Body of pancreas (tissue), 4 donors: ENCODE data around the gene MECP2.

Source experiments
- CTCF ChIP-seq, 7 experiments: fragments of 450-650 bp in 4 of 7; fragments of 200-600 bp in 3 of 7; sonication (generic) in 3 of 7; IDR thresholded peaks; one replicate each; pipeline ENCODE4 v1.5.1; 2016 to 2019; ENCODE audit warnings: antibody characterized with exemption in 7 of 7
- POLR2A ChIP-seq, 3 donors: fragments of 450-650 bp; IDR thresholded peaks; one replicate each; pipeline ENCODE4 v1.6.1; 2016; ENCODE audit warnings: antibody characterized with exemption in 3 of 3, mild to moderate bottlenecking in 2 of 3

DNA sequence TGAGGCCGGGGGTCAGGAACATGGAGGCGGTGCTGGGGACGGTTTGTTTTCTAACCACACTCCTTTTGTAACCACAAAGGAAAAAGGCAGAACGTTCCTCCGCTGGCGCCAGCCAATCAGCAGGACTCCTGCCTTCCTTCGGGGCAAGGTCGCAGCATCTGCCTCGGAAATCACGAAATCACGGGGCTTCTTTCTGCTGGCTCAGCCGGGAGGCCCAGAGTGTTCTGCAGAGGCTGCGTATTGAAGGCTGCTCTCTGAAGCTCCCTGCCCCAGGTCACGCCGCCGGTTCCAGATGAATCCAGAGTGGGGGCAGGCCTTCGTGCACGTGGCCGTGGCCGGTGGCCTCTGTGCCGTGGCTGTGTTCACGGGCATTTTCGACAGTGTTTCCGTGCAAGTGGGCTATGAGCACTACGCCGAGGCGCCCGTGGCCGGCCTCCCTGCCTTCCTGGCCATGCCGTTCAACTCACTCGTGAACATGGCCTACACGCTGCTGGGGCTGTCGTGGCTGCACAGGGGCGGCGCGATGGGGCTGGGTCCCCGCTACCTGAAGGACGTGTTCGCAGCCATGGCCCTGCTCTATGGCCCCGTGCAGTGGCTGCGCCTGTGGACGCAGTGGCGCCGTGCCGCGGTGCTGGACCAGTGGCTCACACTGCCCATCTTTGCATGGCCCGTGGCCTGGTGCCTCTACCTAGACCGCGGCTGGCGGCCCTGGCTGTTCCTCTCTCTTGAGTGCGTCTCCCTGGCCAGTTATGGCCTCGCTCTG lies 115.6 kb downstream of the MECP2 start:
- TF ChIP-seq CTCF (IDR thresholded peaks at IDR 0.05) = no peak
- no peak for TF ChIP-seq POLR2A (IDR thresholded peaks at IDR 0.05)
